ENCODE results near the gene CHAMP1.
"Not testable (repeated sequence)": the region's sequence is repeated elsewhere in the genome, so short reads cannot be mapped to it uniquely, and the experiment has no call there.

Gene CHAMP1

GRCh38 chr13:114299604-114300305 lies 14.5 kb upstream of the CHAMP1 start:
- no peak for DNase-seq

GRCh38 chr13:114303700-114304327 lies 10.5 kb upstream of the CHAMP1 start:
- DNase-seq: no peak

GRCh38 chr13:114304346-114305034 lies 9.8 kb upstream of the CHAMP1 start:
- no peak for DNase-seq

- no peak for DNase-seq
These were observed 5.2 kb upstream of the CHAMP1 start for GRCh38 chr13:114309086-114309485.

GRCh38 chr13:114309806-114310410 lies 4.4 kb upstream of the CHAMP1 start:
- DNase-seq: no peak

- DNase-seq: no peak
These were observed 3.3 kb upstream of the CHAMP1 start for GRCh38 chr13:114310956-114311355.

GRCh38 chr13:114311387-114311786 lies 2.9 kb upstream of the CHAMP1 start:
- no peak for DNase-seq

- no peak for DNase-seq
These were observed 2.4 kb upstream of the CHAMP1 start for GRCh38 chr13:114311908-114312307.

- no peak for DNase-seq
These were observed 1.0 kb upstream of the CHAMP1 start for GRCh38 chr13:114313061-114313860.

- no peak for DNase-seq
These were observed 927 bp downstream of the CHAMP1 start for GRCh38 chr13:114315074-114315785.

- DNase-seq: no peak
These were observed 4.3 kb downstream of the CHAMP1 start for GRCh38 chr13:114318624-114319023.

- no peak for DNase-seq
These were observed 5.2 kb downstream of the CHAMP1 start for GRCh38 chr13:114319441-114319913.

- DNase-seq: no peak
These were observed 5.8 kb downstream of the CHAMP1 start for GRCh38 chr13:114320065-114320464.

- DNase-seq: no peak
These were observed 7.0 kb downstream of the CHAMP1 start for GRCh38 chr13:114321256-114321655.

GRCh38 chr13:114323349-114323748 lies 9.0 kb downstream of the CHAMP1 start:
- no peak for DNase-seq

GRCh38 chr13:114324334-114324733 lies 10.0 kb downstream of the CHAMP1 start:
- no peak for DNase-seq

- DNase-seq: no peak
These were observed 11.4 kb downstream of the CHAMP1 start for GRCh38 chr13:114325729-114326128.

GRCh38 chr13:114328034-114328433 lies 13.7 kb downstream of the CHAMP1 start:
- no peak for DNase-seq

GRCh38 chr13:114328595-114328994 lies 14.3 kb downstream of the CHAMP1 start:
- DNase-seq: no peak

- DNase-seq: no peak
These were observed 15.8 kb downstream of the CHAMP1 start for GRCh38 chr13:114330086-114330485.

- DNase-seq: not testable (repeated sequence)
These were observed 19.6 kb downstream of the CHAMP1 start for GRCh38 chr13:114333881-114334280.

Data from eye (tissue), 1 donor.